Measurements from ENCODE around the gene NAV3. TPM values are rescaled to one million over a fixed set of nuclear protein-coding genes. Genes with fewer than 3 reads are reported as not detected.

The NAV3 gene
- total RNA-seq, 1 experiment from 2014 or later, result 2.5 TPM

DNA sequence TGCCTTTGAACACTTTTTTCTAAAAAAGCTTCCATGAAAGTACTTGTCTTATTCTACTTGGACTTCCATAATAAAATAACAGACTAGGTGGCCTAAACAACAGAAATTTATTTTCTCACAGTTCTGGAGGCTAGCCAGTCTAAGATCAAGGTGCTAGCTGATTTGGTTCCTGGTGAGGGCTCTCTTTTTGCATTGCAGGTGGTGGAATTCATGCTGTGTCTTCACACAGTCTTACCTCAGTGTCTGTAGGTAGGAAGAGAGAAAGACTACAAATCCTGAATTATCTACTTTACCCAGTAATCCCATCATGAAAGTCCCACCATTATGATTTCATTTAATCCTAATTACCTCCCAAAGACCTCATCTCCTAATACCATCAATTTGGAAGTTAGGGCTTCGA is 356.0 kb downstream of the NAV3 start:
- in situ Hi-C loops (cut with HindIII; ENCODE audit: low pct_unique_long_range_greater_than_20kb, low sequenced_read_pairs) (no loop called here), intact Hi-C loops (cut with micrococcal nuclease; ENCODE audit: unreplicated experiment) (loop anchor here (10.0 kb wide), 1 partner anchor 398 kb away; no protein-coding TSS in a partner anchor)
- Histone ChIP-seq H3K9me3 (ENCODE audit: control insufficient read depth, insufficient read depth, low read depth, low read length) (no peaks in the 10 kb centered on the region; the same call in 1 of the 2 replicates), H3K4me3 (ENCODE audit: low read depth in 2 of 2, low read length in 2 of 2) (no peak overlapping the region), H3K36me3 (ENCODE audit: control insufficient read depth, insufficient read depth, low read length) (no peaks in the 10 kb centered on the region), H3K27ac (ENCODE audit: low read length) (no peak overlapping the region), H3K4me1 (ENCODE audit: control insufficient read depth, insufficient read depth, low read length) (no peaks in the 10 kb centered on the region), H3K27me3 (ENCODE audit: control insufficient read depth, insufficient read depth, low read length) (no peaks in the 10 kb centered on the region)
- ChIA-PET CTCF (no interaction called here), POLR2A (no interaction called here)
- BruUV-seq (replicated peaks), result no TSS peak
- DNase-seq (ENCODE audit: low read depth, low spot score) (no peak), ATAC-seq (no peak)
- TF ChIP-seq, protein P1, sequence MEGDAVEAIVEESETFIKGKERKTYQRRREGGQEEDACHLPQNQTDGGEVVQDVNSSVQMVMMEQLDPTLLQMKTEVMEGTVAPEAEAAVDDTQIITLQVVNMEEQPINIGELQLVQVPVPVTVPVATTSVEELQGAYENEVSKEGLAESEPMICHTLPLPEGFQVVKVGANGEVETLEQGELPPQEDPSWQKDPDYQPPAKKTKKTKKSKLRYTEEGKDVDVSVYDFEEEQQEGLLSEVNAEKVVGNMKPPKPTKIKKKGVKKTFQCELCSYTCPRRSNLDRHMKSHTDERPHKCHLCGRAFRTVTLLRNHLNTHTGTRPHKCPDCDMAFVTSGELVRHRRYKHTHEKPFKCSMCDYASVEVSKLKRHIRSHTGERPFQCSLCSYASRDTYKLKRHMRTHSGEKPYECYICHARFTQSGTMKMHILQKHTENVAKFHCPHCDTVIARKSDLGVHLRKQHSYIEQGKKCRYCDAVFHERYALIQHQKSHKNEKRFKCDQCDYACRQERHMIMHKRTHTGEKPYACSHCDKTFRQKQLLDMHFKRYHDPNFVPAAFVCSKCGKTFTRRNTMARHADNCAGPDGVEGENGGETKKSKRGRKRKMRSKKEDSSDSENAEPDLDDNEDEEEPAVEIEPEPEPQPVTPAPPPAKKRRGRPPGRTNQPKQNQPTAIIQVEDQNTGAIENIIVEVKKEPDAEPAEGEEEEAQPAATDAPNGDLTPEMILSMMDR (IDR thresholded peaks at IDR 0.05), result no peak
- TF ChIP-seq SIN3A (IDR thresholded peaks at IDR 0.05; ENCODE audit: borderline replicate concordance, insufficient read depth, low read depth, low read length) (no peak), TCF7L2 (IDR thresholded peaks at IDR 0.05; ENCODE audit: low read depth, low read length) (no peak), POLR2AphosphoS5 (IDR thresholded peaks at IDR 0.05; ENCODE audit: low read depth, low read length) (no peak)
- TF ChIP-seq, protein P2, sequence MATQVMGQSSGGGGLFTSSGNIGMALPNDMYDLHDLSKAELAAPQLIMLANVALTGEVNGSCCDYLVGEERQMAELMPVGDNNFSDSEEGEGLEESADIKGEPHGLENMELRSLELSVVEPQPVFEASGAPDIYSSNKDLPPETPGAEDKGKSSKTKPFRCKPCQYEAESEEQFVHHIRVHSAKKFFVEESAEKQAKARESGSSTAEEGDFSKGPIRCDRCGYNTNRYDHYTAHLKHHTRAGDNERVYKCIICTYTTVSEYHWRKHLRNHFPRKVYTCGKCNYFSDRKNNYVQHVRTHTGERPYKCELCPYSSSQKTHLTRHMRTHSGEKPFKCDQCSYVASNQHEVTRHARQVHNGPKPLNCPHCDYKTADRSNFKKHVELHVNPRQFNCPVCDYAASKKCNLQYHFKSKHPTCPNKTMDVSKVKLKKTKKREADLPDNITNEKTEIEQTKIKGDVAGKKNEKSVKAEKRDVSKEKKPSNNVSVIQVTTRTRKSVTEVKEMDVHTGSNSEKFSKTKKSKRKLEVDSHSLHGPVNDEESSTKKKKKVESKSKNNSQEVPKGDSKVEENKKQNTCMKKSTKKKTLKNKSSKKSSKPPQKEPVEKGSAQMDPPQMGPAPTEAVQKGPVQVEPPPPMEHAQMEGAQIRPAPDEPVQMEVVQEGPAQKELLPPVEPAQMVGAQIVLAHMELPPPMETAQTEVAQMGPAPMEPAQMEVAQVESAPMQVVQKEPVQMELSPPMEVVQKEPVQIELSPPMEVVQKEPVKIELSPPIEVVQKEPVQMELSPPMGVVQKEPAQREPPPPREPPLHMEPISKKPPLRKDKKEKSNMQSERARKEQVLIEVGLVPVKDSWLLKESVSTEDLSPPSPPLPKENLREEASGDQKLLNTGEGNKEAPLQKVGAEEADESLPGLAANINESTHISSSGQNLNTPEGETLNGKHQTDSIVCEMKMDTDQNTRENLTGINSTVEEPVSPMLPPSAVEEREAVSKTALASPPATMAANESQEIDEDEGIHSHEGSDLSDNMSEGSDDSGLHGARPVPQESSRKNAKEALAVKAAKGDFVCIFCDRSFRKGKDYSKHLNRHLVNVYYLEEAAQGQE (IDR thresholded peaks at IDR 0.05; ENCODE audit: insufficient read depth in 1 of 2, low read depth in 2 of 2, low read length in 1 of 2), result no peak

DNA sequence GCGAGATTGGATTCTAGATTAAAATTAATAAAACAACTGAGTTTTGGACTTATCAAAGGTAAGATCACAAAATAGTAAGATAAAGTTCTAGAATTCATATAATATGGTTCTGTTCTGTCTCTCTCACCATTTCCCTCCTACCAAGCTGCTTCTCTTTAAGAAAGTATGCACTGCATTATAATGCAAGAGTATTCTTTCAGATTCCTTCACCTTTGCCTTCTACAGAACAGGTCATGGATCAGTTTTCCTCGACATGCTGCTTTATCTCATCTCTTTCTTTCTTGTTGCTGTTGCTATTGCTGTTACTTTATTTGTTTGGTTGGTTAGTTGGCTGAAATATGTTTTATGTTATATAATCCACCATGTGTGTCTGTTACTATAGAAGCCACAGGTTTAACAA is 357.0 kb downstream of the NAV3 start:
- DNase-seq (ENCODE audit: low read depth, low spot score) (no peak), ATAC-seq (no peak)
- CTCF ChIA-PET, result interaction anchor here (0.6 kb wide), 1 partner anchor 1081 kb away, joined by 4 read pairs; no protein-coding TSS in a partner anchor
- Histone ChIP-seq H3K4me3 (ENCODE audit: low read depth in 2 of 2, low read length in 2 of 2) (no peak overlapping the region), H3K36me3 (ENCODE audit: control insufficient read depth, insufficient read depth, low read length) (no peaks in the 10 kb centered on the region), H3K27ac (ENCODE audit: low read length) (no peak overlapping the region), H3K9me3 (ENCODE audit: control insufficient read depth, insufficient read depth, low read depth, low read length) (no peaks in the 10 kb centered on the region; the same call in 1 of the 2 replicates), H3K4me1 (ENCODE audit: control insufficient read depth, insufficient read depth, low read length) (no peaks in the 10 kb centered on the region), H3K27me3 (ENCODE audit: control insufficient read depth, insufficient read depth, low read length) (no peaks in the 10 kb centered on the region)
- POLR2A ChIA-PET, result no interaction called here
- BruUV-seq (replicated peaks), result no TSS peak
- intact Hi-C loops (cut with micrococcal nuclease; ENCODE audit: unreplicated experiment), result loop anchor here (10.0 kb wide), 1 partner anchor 397 kb away; no protein-coding TSS in a partner anchor
- in situ Hi-C loops (cut with HindIII; ENCODE audit: low pct_unique_long_range_greater_than_20kb, low sequenced_read_pairs), result no loop called here
- TF ChIP-seq, protein P1 (IDR thresholded peaks at IDR 0.05), result no peak
- no peak for TF ChIP-seq TCF7L2 (IDR thresholded peaks at IDR 0.05; ENCODE audit: low read depth, low read length)
- TF ChIP-seq SIN3A (IDR thresholded peaks at IDR 0.05; ENCODE audit: borderline replicate concordance, insufficient read depth, low read depth, low read length), result no peak
- TF ChIP-seq POLR2AphosphoS5 (IDR thresholded peaks at IDR 0.05; ENCODE audit: low read depth, low read length), result no peak
- TF ChIP-seq, protein P2 (IDR thresholded peaks at IDR 0.05; ENCODE audit: insufficient read depth in 1 of 2, low read depth in 2 of 2, low read length in 1 of 2), result no peak
